ENCODE results near the gene RCN1.
A peak's percentile ranks its signal among the peaks of the same experiment; 100 is the strongest.

GRCh38 chr11:32071811-32072210, 19.1 kb upstream of the RCN1 start:
- TF ChIP-seq CTCF (IDR thresholded peaks at IDR 0.05) (peak in 3 of 12 donors; percentile 20 to 23 (median 21)), POLR2A (IDR thresholded peaks at IDR 0.05) (no peak)

All from heart left ventricle (tissue), 13 donors.